HepG2 (cell line): ENCODE results near the gene BTRC. TPM values are rescaled to one million over a fixed set of nuclear protein-coding genes. Genes with fewer than 3 reads are reported as not detected.

ENCODE experiments used
- ATAC-seq: fragments of 200-7000 bp; cut with Tn5 transposase; 3 replicates; pipeline ENCODE4 v1.9.1; 2020; ENCODE audit warnings: mild to moderate bottlenecking, moderate library complexity
- BruUV-seq: library from RNA; stranded (reverse); fragments of 400-500 nt; replicated peaks from 2 replicates; lab custom pipeline; 2021; lab: Mats Ljungman, UMichigan
- CTCF ChIA-PET: fragments of 300-600 bp; formaldehyde crosslinking; extraction: SDS; loops from one replicate; lab custom pipeline; 2021; ENCODE audit warnings: low total read pairs, inconsistent platforms, low intra/inter-chr PET ratio; lab: Yijun Ruan, JAX
- POLR2A ChIA-PET: fragments of 350-600 bp; sonication (Branson Sonifier 250); formaldehyde crosslinking; loops from one replicate; lab custom pipeline; 2020; ENCODE audit warnings: antibody characterized with exemption, inconsistent platforms; lab: Yijun Ruan, JAX
- DNase-seq: peaks from one replicate; pipeline ENCODE4 v3.0.0-alpha.2; 2015; ENCODE audit warnings: low spot score
- FAIRE-seq: peaks from 3 replicates; lab custom pipeline; 2011; peaks lifted over from hg19 to GRCh38; lab: Jason Lieb, UNC
- H2AFZ ChIP-seq: one replicate; pipeline ENCODE4 v1.6.1; 2011; ENCODE audit warnings: low read length, inconsistent platforms
- H3K27ac ChIP-seq: fragments of 300-600 bp; 3 replicates; pipeline ENCODE4 v1.8.0; 2011; ENCODE audit warnings: mixed run types, mild to moderate bottlenecking, mixed read lengths, low read length, inconsistent platforms; ENCODE audit not compliant: insufficient read depth; ENCODE audit errors: extremely low read length
- H3K27me3 ChIP-seq, 2 experiments: fragments of 200-600 bp in 1 of 2; 2 replicates in 1 of 2; 3 replicates in 1 of 2; pipeline versions ENCODE4 v1.6.0 to v1.8.0; 2011; ENCODE audit warnings: low read length in 2 of 2, mild to moderate bottlenecking in 2 of 2, moderate library complexity in 2 of 2, inconsistent platforms in 1 of 2; ENCODE audit not compliant: insufficient read depth in 2 of 2, control insufficient read depth in 1 of 2
- H3K36me3 ChIP-seq, 2 experiments: fragments of 200-600 bp in 1 of 2; replicated peaks in 1 of 2; 2 replicates in 1 of 2; 3 replicates in 1 of 2; pipeline versions ENCODE4 v1.5.1 to v1.8.0; 2011; ENCODE audit warnings: low read length in 2 of 2, inconsistent platforms in 1 of 2; ENCODE audit not compliant: insufficient read depth in 2 of 2, control insufficient read depth in 1 of 2
- H3K4me1 ChIP-seq: 2 replicates; pipeline ENCODE4 v1.5.1; 2012; ENCODE audit warnings: low read length, inconsistent platforms; ENCODE audit not compliant: insufficient read depth
- H3K4me2 ChIP-seq: 2 replicates; pipeline ENCODE4 v1.6.0; 2011; ENCODE audit warnings: low read depth, low read length, inconsistent platforms
- H3K4me3 ChIP-seq, 3 experiments: fragments of 200-600 bp in 1 of 3; sonication (generic), shearing (Covaris generic) in 1 of 3; replicated peaks in 1 of 3; 2 replicates each; pipeline ENCODE4 v1.5.1; 2011 to 2016; ENCODE audit warnings: low read length in 3 of 3, inconsistent platforms in 2 of 3, low read depth in 2 of 3, mild to moderate bottlenecking in 2 of 3, control low read depth in 1 of 3, mixed read lengths in 1 of 3; ENCODE audit not compliant: insufficient read depth in 1 of 3
- H3K79me2 ChIP-seq: one replicate; pipeline ENCODE4 v1.6.1; 2011; ENCODE audit warnings: low read length, inconsistent platforms; ENCODE audit not compliant: insufficient read depth
- H3K9ac ChIP-seq: 2 replicates; pipeline ENCODE4 v1.6.0; 2011; ENCODE audit warnings: mild to moderate bottlenecking, low read depth, low read length, inconsistent platforms; ENCODE audit not compliant: insufficient read depth
- H3K9me3 ChIP-seq: 2 replicates; pipeline ENCODE4 v1.5.1; 2012; ENCODE audit warnings: mild to moderate bottlenecking, low read length
- H4K20me1 ChIP-seq: 2 replicates; pipeline ENCODE4 v1.6.0; 2011; ENCODE audit warnings: inconsistent platforms, mild to moderate bottlenecking, low read length, moderate library complexity; ENCODE audit not compliant: insufficient read depth
- ATM ChIP-seq: fragments of 450-650 bp; IDR thresholded peaks from 2 replicates; pipeline ENCODE4 v1.7.1; 2017; ENCODE audit warnings: mild to moderate bottlenecking, borderline replicate concordance
- FOSL1 ChIP-seq: sonication (generic); formaldehyde crosslinking; IDR thresholded peaks from 2 replicates; pipeline ENCODE4 v1.9.0; 2021; ENCODE audit warnings: missing genetic modification reagents, borderline replicate concordance
- NFE2 ChIP-seq: sonication (generic); formaldehyde crosslinking; IDR thresholded peaks from 2 replicates; pipeline ENCODE4 v1.4.0; 2020; ENCODE audit warnings: missing genetic modification reagents
- SOX5 ChIP-seq: IDR thresholded peaks from 2 replicates; pipeline ENCODE4 v1.6.1; 2016; ENCODE audit warnings: borderline replicate concordance
- THYN1 ChIP-seq: sonication (generic); formaldehyde crosslinking; IDR thresholded peaks from 2 replicates; pipeline ENCODE4 v1.8.1; 2023; ENCODE audit warnings: low read depth, mild to moderate bottlenecking, moderate library complexity, missing genetic modification reagents, borderline replicate concordance
- ZNF335 ChIP-seq: sonication (generic); formaldehyde crosslinking; IDR thresholded peaks from 2 replicates; pipeline ENCODE4 v1.4.0; 2020; ENCODE audit warnings: missing genetic modification reagents
- WGBS: methylation state at CpG from one replicate; pipeline ENCODE4 v1.1.6; 2017; ENCODE audit warnings: low lambda C conversion rate; 5-methylcytosine and 5-hydroxymethylcytosine counted together
- in situ Hi-C: cut with HindIII; loops from 2 replicates; pipeline ENCODE4 v1.10.0; 2017; ENCODE audit warnings: low pct_unique_long_range_greater_than_20kb; ENCODE audit not compliant: extremely low pct_ligation_motif_present
- intact Hi-C: fragments of 100-400 bp; cut with micrococcal nuclease; formaldehyde crosslinking; loops from one replicate; pipeline ENCODE4 v1.10.0; 2022; ENCODE audit not compliant: unreplicated experiment
- polyA plus RNA-seq, 8 experiments: library from polyadenylated mRNA; depleted of rRNA in 3 of 8; stranded (reverse) in 7 of 8; unstranded in 1 of 8; fragments of >200 nt; fragmentation: Illumina TruSeq in 4 of 8; extraction: Trizol in 4 of 8; gene quantifications; 2 replicates each; pipeline versions ENCODE4 v1.2.1 to v1.2.3, GENCODE V29; 2011 to 2016; ENCODE audit warnings: low read depth in 4 of 8, missing spikeins in 1 of 8, mixed read lengths in 1 of 8; ENCODE audit not compliant: insufficient read depth in 1 of 8
- total RNA-seq, 5 experiments: library from RNA; depleted of rRNA; stranded (reverse); fragments of >200 nt; fragmentation: Illumina TruSeq; extraction: Trizol; gene quantifications; 2 replicates each; pipeline ENCODE4 v1.2.3, GENCODE V29; 2016; ENCODE audit warnings: low read depth in 1 of 5
- TF ChIP-seq, protein P1 (sequence below): sonication (generic); formaldehyde crosslinking; IDR thresholded peaks from 2 replicates; pipeline ENCODE4 v1.4.0; 2020; ENCODE audit warnings: missing genetic modification reagents
- TF ChIP-seq, protein P2 (sequence below): IDR thresholded peaks from 2 replicates; pipeline ENCODE4 v1.6.1; 2016
- TF ChIP-seq, protein P3 (sequence below): sonication (generic); formaldehyde crosslinking; IDR thresholded peaks from 2 replicates; pipeline ENCODE4 v1.4.0; 2020; ENCODE audit warnings: missing genetic modification reagents, borderline replicate concordance
- TF ChIP-seq, protein P4 (sequence below): sonication (generic); formaldehyde crosslinking; IDR thresholded peaks from 2 replicates; pipeline ENCODE4 v1.8.0; 2022; ENCODE audit warnings: missing genetic modification reagents, mild to moderate bottlenecking, inconsistent platforms, borderline replicate concordance
- TF ChIP-seq, protein P5 (sequence below): sonication (generic); formaldehyde crosslinking; IDR thresholded peaks from 2 replicates; pipeline ENCODE4 v1.4.0; 2020; ENCODE audit warnings: mild to moderate bottlenecking, missing genetic modification reagents
- TF ChIP-seq, protein P6 (sequence below): sonication (generic); formaldehyde crosslinking; IDR thresholded peaks from 2 replicates; pipeline ENCODE4 v1.5.1; 2020; ENCODE audit warnings: missing genetic modification reagents, mild to moderate bottlenecking, borderline replicate concordance

The BTRC gene
- total and polyA plus RNA-seq, 2 of the 13 experiments (the other 11 are each of a cell fraction or from before 2014, with no cell fraction given) = 12.0 to 14.4 TPM

DNA sequence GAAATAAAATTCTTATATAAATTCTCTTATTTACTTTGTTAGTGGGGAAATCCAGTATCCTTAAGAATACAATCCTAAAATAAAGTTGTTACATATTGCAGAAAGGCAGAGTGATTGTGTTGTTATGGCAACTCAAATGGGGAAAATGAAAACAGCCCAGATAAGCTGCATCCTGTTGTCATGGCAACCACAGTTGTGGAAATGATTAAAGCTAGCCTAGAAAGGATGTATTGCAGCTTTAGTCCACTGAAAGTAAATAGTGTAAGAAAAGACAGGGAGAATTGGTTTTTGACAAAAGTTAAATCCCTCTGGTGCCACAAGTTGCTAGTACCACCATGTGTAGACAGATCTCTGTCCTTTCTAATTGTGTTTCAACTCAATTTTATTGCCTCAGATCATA, 43.2 kb downstream of the BTRC start (continued):
- TF ChIP-seq, protein P1, sequence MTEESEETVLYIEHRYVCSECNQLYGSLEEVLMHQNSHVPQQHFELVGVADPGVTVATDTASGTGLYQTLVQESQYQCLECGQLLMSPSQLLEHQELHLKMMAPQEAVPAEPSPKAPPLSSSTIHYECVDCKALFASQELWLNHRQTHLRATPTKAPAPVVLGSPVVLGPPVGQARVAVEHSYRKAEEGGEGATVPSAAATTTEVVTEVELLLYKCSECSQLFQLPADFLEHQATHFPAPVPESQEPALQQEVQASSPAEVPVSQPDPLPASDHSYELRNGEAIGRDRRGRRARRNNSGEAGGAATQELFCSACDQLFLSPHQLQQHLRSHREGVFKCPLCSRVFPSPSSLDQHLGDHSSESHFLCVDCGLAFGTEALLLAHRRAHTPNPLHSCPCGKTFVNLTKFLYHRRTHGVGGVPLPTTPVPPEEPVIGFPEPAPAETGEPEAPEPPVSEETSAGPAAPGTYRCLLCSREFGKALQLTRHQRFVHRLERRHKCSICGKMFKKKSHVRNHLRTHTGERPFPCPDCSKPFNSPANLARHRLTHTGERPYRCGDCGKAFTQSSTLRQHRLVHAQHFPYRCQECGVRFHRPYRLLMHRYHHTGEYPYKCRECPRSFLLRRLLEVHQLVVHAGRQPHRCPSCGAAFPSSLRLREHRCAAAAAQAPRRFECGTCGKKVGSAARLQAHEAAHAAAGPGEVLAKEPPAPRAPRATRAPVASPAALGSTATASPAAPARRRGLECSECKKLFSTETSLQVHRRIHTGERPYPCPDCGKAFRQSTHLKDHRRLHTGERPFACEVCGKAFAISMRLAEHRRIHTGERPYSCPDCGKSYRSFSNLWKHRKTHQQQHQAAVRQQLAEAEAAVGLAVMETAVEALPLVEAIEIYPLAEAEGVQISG = no peak

DNA sequence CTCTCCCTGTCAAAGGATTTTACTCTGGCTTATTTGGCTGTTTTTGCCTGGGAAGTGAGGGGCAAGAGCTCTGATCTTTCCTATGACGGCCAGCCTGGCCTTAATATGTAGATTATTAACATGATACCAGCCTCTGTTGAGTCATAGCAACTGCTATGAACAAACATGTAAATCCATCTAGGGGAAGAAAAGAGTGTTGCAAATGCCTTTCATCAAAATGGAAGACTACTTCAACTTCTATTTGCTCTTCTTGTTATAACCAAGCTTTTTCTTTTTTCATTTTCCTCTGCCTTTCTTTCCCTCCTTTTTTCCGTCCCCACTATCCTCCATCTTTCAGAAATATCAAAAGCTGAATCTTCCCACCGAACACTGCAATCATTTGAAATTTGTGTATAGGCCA, 46.6 kb downstream of the BTRC start:
- Histone ChIP-seq H3K9me3 (no peaks in the 10 kb centered on the region), H3K4me1 (no peaks in the 10 kb centered on the region), H3K9ac (no peak overlapping the region), H3K4me3 (no peak overlapping the region), H3K79me2 (no peaks in the 10 kb centered on the region), H3K27me3 (no peaks in the 10 kb centered on the region), H4K20me1 (0 out of 2 replicates have a peak, but pooled peaks cover 5% of the 10 kb centered on the region), H3K27ac (no peak overlapping the region), H3K36me3 (no peaks in the 10 kb centered on the region), H2AFZ (no peak overlapping the region), H3K4me2 (no peak overlapping the region)
- intact Hi-C loops = no loop called here
- no peak for ATAC-seq
- in situ Hi-C loops = no loop called here
- no TSS peak for BruUV-seq
- ChIA-PET POLR2A (no interaction called here), CTCF (no interaction called here)
- FAIRE-seq = no peak
- DNase-seq = no peak
- WGBS = 85% methylated on average over 3 of the region's 3 CpGs
- TF ChIP-seq, protein P2, sequence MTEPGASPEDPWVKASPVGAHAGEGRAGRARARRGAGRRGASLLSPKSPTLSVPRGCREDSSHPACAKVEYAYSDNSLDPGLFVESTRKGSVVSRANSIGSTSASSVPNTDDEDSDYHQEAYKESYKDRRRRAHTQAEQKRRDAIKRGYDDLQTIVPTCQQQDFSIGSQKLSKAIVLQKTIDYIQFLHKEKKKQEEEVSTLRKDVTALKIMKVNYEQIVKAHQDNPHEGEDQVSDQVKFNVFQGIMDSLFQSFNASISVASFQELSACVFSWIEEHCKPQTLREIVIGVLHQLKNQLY = no peak
- TF ChIP-seq THYN1 (CRISPR knock-in tag) (no peak), NFE2 (CRISPR knock-in tag) (no peak), ZNF335 (CRISPR knock-in tag) (no peak), SOX5 (no peak), ATM (no peak), FOSL1 (no peak)
- TF ChIP-seq, protein P3, sequence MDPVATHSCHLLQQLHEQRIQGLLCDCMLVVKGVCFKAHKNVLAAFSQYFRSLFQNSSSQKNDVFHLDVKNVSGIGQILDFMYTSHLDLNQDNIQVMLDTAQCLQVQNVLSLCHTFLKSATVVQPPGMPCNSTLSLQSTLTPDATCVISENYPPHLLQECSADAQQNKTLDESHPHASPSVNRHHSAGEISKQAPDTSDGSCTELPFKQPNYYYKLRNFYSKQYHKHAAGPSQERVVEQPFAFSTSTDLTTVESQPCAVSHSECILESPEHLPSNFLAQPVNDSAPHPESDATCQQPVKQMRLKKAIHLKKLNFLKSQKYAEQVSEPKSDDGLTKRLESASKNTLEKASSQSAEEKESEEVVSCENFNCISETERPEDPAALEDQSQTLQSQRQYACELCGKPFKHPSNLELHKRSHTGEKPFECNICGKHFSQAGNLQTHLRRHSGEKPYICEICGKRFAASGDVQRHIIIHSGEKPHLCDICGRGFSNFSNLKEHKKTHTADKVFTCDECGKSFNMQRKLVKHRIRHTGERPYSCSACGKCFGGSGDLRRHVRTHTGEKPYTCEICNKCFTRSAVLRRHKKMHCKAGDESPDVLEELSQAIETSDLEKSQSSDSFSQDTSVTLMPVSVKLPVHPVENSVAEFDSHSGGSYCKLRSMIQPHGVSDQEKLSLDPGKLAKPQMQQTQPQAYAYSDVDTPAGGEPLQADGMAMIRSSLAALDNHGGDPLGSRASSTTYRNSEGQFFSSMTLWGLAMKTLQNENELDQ (CRISPR knock-in tag) = no peak
- TF ChIP-seq, protein P4, sequence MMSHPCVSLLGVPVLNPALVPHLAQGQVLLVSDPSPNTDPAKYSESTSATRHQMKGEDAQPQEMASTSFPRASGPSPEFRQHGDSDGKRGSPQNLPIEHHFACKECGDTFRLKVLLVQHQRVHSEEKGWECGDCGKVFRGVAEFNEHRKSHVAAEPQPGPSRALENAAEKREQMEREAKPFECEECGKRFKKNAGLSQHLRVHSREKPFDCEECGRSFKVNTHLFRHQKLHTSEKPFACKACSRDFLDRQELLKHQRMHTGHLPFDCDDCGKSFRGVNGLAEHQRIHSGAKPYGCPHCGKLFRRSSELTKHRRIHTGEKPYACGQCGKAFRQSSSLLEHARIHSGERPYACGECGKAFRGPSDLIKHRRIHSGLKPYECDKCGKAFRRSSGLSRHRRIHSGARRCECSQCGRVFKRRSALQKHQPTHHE = no peak
- TF ChIP-seq, protein P5, sequence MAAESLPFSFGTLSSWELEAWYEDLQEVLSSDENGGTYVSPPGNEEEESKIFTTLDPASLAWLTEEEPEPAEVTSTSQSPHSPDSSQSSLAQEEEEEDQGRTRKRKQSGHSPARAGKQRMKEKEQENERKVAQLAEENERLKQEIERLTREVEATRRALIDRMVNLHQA (CRISPR knock-in tag) = no peak
- TF ChIP-seq, protein P6, sequence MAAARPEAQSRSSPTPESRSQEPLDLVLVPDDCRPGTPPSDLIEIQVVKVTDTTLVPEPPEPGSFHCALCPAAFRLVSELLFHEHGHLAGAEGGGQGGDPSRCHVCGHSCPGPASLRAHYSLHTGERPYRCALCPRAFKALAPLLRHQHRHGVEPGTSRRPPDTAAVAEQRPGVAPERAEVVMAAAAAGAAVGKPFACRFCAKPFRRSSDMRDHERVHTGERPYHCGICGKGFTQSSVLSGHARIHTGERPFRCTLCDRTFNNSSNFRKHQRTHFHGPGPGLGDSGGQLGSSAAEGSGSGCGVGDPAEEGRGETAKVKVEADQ (CRISPR knock-in tag) = no peak
